GM12891 (cell line): ENCODE results near the gene ATP6V0A1.

Experiments
- POLR2A ChIP-seq: IDR thresholded peaks from 2 replicates; pipeline ENCODE4 v1.6.1; 2011; ENCODE audit warnings: low read depth, low read length, control low read depth
- POLR2AphosphoS5 ChIP-seq: IDR thresholded peaks from 2 replicates; pipeline ENCODE4 v1.6.1; 2011; ENCODE audit warnings: low read depth, low read length, control low read depth
- POU2F2 ChIP-seq: IDR thresholded peaks from 2 replicates; pipeline ENCODE4 v1.6.1; 2011; ENCODE audit warnings: low read depth, mild to moderate bottlenecking, control low read depth, low read length, moderate library complexity
- TAF1 ChIP-seq: IDR thresholded peaks from 2 replicates; pipeline ENCODE4 v1.6.1; 2011; ENCODE audit warnings: low read depth, low read length, control low read depth

- TF ChIP-seq POLR2AphosphoS5 (no peak), POLR2A (no peak), POU2F2 (no peak), TAF1 (no peak)
Measured at GRCh38 chr17:42475835-42476234, 17.2 kb downstream of the ATP6V0A1 start.
